PC-3 (cell line): Measurements from ENCODE around the gene PLEKHA1.

Source experiments
- EZH2 ChIP-seq: fragments of 300-600 bp; sonication (generic); IDR thresholded peaks from one replicate; pipeline ENCODE4 v1.6.1; 2017; ENCODE audit warnings: antibody characterized with exemption, mild to moderate bottlenecking, low read length; ENCODE audit not compliant: unreplicated experiment
- TF ChIP-seq, protein P1 (sequence below): fragments of 300-600 bp; sonication (generic); conservative IDR thresholded peaks from 2 replicates; pipeline ENCODE4 v1.5.1; 2017; ENCODE audit warnings: antibody characterized with exemption, low read depth, mild to moderate bottlenecking, low read length

GRCh38 chr10:122475100-122475499 lies 100.6 kb downstream of the PLEKHA1 start:
- TF ChIP-seq, protein P1, sequence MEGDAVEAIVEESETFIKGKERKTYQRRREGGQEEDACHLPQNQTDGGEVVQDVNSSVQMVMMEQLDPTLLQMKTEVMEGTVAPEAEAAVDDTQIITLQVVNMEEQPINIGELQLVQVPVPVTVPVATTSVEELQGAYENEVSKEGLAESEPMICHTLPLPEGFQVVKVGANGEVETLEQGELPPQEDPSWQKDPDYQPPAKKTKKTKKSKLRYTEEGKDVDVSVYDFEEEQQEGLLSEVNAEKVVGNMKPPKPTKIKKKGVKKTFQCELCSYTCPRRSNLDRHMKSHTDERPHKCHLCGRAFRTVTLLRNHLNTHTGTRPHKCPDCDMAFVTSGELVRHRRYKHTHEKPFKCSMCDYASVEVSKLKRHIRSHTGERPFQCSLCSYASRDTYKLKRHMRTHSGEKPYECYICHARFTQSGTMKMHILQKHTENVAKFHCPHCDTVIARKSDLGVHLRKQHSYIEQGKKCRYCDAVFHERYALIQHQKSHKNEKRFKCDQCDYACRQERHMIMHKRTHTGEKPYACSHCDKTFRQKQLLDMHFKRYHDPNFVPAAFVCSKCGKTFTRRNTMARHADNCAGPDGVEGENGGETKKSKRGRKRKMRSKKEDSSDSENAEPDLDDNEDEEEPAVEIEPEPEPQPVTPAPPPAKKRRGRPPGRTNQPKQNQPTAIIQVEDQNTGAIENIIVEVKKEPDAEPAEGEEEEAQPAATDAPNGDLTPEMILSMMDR: no peak
- no peak for TF ChIP-seq EZH2
